ENCODE results near the gene OLR1. TPM values are rescaled to one million over a fixed set of nuclear protein-coding genes. Genes with fewer than 3 reads are reported as not detected.
"Not testable (repeated sequence)": the region's sequence is repeated elsewhere in the genome, so short reads cannot be mapped to it uniquely, and the experiment has no call there.

The OLR1 gene
- total RNA-seq (1.2 TPM), polyA plus RNA-seq (0.27 TPM)

- H3K4me1 ChIP-seq (ENCODE audit: insufficient read depth): no peaks in the 10 kb centered on the region
- no peak for DNase-seq (ENCODE audit: extremely low spot score)
- WGBS: 73% methylated on average over 7 of the region's 7 CpGs
- no peak within 1 kb of the TSS for H3K27ac ChIP-seq (ENCODE audit: low read depth)
- no peaks in the 10 kb centered on the region for H3K36me3 ChIP-seq (ENCODE audit: insufficient read depth)
- H3K4me3 ChIP-seq (ENCODE audit: low read depth, low read length): no peak within 1 kb of the TSS
These were observed at the start of gene OLR1 for GRCh38 chr12:10171973-10172728. Gene OLR1 (minus strand): TSS chr12:10172132. CDS start chr12:10172077, 55 bp downstream.

DNA sequence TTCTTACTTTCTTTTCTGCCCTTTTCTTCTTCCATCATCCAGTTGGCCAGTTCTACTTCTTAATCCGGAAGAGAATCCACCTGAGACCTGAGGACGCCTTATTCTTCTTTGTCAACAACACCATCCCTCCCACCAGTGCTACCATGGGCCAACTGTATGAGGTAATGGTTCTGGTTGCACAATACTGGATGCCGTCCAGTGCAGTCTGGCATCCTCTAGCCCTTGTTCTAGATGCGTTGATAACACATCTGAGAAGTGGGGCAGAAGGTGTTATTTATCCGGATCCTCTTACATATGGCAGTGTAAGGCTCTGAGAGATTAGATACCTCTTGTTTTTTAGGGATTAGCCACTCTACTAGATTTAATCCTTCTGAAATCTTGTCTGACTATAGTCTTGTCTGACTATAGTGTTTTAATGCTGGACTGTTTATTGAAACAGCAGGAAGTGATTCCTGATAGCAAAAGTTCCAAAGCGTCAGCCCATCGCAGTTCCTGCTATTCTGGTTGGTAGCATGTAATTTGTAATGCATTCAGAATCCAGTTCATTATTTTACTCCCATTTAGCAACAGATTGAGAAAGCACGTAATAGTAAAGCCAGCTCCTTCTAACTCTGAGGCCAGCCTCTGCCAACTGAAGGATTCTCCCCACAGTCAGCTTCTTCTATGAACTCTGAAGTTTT, 48.6 kb upstream of the OLR1 start:
- Histone ChIP-seq H3K27ac (ENCODE audit: low read depth) (peak overlapping the region; percentile 46), H3K4me3 (ENCODE audit: low read depth, low read length) (no peak overlapping the region), H3K4me1 (ENCODE audit: insufficient read depth) (no peaks in the 10 kb centered on the region), H3K36me3 (ENCODE audit: insufficient read depth) (peaks cover 4% of the 10 kb centered on the region)
- 41% methylated on average over 8 of the region's 8 CpGs for WGBS
- no peak for DNase-seq (ENCODE audit: extremely low spot score)

- Histone ChIP-seq H3K4me3 (ENCODE audit: low read depth, low read length) (no peak overlapping the region), H3K36me3 (ENCODE audit: insufficient read depth) (peaks cover 4% of the 10 kb centered on the region), H3K4me1 (ENCODE audit: insufficient read depth) (no peaks in the 10 kb centered on the region), H3K27ac (ENCODE audit: low read depth) (no peak overlapping the region)
- DNase-seq (ENCODE audit: extremely low spot score): no peak
- WGBS: 89% methylated on average over 6 of the region's 6 CpGs
These were observed 46.1 kb upstream of the OLR1 start for GRCh38 chr12:10218021-10218420.

DNA sequence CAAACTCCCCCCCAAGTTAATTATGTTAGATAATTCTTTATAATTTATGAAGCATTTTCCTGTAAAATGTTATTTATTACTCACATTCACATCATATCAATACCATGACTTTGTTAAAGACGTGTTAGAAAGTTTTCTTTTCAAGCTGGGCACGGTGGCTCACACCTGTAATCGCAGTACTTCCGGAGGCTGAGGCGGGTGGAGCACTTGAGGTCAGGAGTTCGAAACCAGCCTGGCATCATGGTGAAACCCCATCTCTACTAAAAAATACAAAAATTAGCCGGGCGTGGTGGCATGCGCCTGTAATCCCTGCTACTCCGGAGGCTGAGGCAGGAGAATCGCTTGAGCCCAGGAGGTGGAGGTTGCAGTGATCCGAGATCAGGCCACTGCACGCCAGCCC, 44.0 kb upstream of the OLR1 start:
- not testable (repeated sequence) for H3K4me1 ChIP-seq (ENCODE audit: insufficient read depth); H3K27ac ChIP-seq (ENCODE audit: low read depth)

GRCh38 chr12:10215436-10215835, 43.5 kb upstream of the OLR1 start:
- Histone ChIP-seq H3K27ac (ENCODE audit: low read depth) (no peak overlapping the region), H3K4me1 (ENCODE audit: insufficient read depth) (no peaks in the 10 kb centered on the region), H3K4me3 (ENCODE audit: low read depth, low read length) (peak overlapping the region; percentile 22), H3K36me3 (ENCODE audit: insufficient read depth) (no peaks in the 10 kb centered on the region)
- DNase-seq (ENCODE audit: extremely low spot score): no peak
- WGBS: 75% methylated on average over 2 of the region's 2 CpGs

More for the DNA sequence above, 44.0 kb upstream of the OLR1 start:
- DNase-seq (ENCODE audit: extremely low spot score); H3K4me3 ChIP-seq (ENCODE audit: low read depth, low read length); H3K36me3 ChIP-seq (ENCODE audit: insufficient read depth): not testable (repeated sequence)
- 91% methylated on average over 13 of the region's 13 CpGs for WGBS

DNA sequence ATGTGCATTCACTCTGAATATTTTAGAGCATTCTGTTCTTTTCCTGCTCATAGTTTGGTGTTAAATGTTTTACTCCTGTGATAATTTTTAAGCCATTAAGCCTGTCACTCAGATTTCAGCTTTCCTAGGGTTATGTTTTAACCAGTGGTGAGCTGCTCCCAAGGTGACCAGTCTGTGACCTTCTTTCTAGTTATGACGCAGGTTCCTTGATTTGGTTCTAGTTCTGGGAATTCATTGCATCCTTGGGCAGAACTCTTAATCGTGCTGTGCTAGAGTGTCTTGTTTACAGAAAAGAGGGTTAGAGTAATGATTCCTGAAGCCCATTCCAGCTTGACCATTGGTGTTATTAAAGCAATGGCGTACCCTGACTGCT, 42.9 kb upstream of the OLR1 start:
- 73% methylated on average over 3 of the region's 3 CpGs for WGBS
- no peak for DNase-seq (ENCODE audit: extremely low spot score)
- Histone ChIP-seq H3K4me1 (ENCODE audit: insufficient read depth) (no peaks in the 10 kb centered on the region), H3K4me3 (ENCODE audit: low read depth, low read length) (peak overlapping the region; percentile 55), H3K36me3 (ENCODE audit: insufficient read depth) (no peaks in the 10 kb centered on the region), H3K27ac (ENCODE audit: low read depth) (peak overlapping the region; percentile 98)

- peak overlapping the region; percentile 98 for H3K27ac ChIP-seq (ENCODE audit: low read depth)
- no peaks in the 10 kb centered on the region for H3K36me3 ChIP-seq (ENCODE audit: insufficient read depth)
- DNase-seq (ENCODE audit: extremely low spot score): no peak
- WGBS: 26% methylated on average over 10 of the region's 10 CpGs
- no peaks in the 10 kb centered on the region for H3K4me1 ChIP-seq (ENCODE audit: insufficient read depth)
- H3K4me3 ChIP-seq (ENCODE audit: low read depth, low read length): peak overlapping the region; percentile 55
These were observed 42.4 kb upstream of the OLR1 start for GRCh38 chr12:10214136-10214894.

GRCh38 chr12:10213168-10214135, 41.5 kb upstream of the OLR1 start:
- under 1% methylated on average over 47 of the region's 47 CpGs for WGBS
- DNase-seq (ENCODE audit: extremely low spot score): peak; percentile 55
- H3K27ac ChIP-seq (ENCODE audit: low read depth): peak overlapping the region; percentile 98
- no peaks in the 10 kb centered on the region for H3K36me3 ChIP-seq (ENCODE audit: insufficient read depth)
- peak overlapping the region; percentile 55 for H3K4me3 ChIP-seq (ENCODE audit: low read depth, low read length)
- no peaks in the 10 kb centered on the region for H3K4me1 ChIP-seq (ENCODE audit: insufficient read depth)

- Histone ChIP-seq H3K27ac (ENCODE audit: low read depth) (peak within 1 kb of the TSS; percentile 98), H3K4me3 (ENCODE audit: low read depth, low read length) (peak within 1 kb of the TSS; percentile 55), H3K36me3 (ENCODE audit: insufficient read depth) (no peaks in the 10 kb centered on the region), H3K4me1 (ENCODE audit: insufficient read depth) (no peaks in the 10 kb centered on the region)
- DNase-seq (ENCODE audit: extremely low spot score): peak; percentile 69
- under 1% methylated on average over 35 of the region's 35 CpGs for WGBS
These were observed 40.8 kb upstream of the OLR1 start, which contains the start of gene GABARAPL1 for GRCh38 chr12:10212739-10213131. Gene GABARAPL1 (plus strand): TSS chr12:10212877. CDS start chr12:10213130, 253 bp downstream.

DNA sequence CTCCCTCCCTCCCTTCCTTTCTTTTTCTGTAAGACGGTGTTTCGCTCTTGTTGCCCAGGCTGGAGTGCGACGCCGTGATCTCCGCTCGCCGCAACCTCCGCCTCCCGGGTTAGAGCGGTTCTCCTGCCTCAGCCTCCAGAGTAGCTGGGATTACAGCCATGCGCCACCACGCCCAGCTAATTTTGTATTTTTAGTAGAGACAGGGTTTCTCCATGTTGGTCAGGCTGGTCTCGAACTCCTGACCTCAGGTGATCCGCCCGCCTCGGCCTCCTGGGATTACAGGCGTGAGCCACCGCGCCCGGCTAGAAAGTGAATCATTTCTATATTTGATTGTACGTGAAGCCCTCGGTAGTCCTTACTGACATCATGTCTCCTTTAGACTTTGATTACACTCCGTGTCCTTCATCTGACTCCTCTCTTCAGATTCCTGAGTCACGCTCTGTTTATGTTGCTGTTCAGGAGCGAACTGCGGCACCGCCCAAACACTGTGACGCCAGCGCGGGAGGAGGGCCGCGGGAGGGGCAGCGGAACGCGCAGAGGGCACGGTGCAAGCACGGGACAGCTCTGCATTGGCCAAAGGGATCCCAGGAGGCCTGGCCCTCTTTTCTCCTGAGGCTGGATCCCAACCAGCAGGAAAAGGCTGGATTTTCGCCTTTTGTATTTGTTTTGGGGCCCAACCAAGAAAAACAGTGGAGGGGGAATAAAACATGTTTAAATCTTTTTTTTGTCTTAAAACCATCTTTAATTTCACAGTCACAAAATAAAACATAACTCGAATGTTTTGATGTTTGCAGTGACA, 40.2 kb upstream of the OLR1 start:
- Histone ChIP-seq H3K36me3 (ENCODE audit: insufficient read depth) (no peaks in the 10 kb centered on the region), H3K4me1 (ENCODE audit: insufficient read depth) (no peaks in the 10 kb centered on the region), H3K4me3 (ENCODE audit: low read depth, low read length) (peak overlapping the region; percentile 55), H3K27ac (ENCODE audit: low read depth) (peak overlapping the region; percentile 98)
- peak; percentile 89 for DNase-seq (ENCODE audit: extremely low spot score)
- WGBS: 30% methylated on average over 40 of the region's 40 CpGs

DNA sequence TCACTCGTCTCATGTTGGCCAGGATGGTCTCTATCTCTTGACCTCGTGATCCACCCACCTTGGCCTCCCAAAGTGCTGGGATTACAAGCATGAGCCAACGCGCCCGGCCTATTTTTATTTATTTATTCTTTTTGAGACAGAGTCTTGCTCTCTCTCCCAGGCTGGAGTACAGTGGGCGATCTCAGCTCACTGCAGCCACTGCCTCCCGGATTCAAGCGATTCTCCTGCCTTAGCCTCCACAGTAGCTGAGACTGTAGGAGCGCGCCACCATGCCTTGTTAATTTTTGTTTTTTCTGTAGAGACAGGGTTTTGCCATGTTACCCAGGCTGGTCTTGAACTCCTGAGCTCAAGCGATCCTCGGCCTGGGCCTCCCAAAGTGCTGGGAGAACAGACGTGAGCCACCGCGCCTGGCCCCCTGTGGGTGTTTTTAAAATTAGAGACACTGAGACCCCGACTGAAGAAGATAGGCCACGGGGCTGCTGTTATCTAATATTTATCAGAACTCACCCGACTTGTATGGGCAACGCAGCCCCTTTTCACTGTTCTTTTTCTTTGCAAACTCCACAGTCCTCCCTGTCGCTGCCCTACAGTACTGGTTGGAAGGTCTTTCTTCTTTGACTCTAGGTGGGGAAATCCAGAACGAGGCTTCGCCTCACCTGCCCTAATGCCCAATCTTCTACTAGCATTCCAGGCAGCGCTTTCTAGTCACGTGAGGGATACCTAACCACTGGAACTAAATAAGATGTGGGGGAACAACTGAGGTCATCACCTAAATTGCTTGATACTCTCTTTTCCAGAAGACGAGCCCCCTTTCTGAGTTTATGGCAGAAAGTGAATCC, 39.4 kb upstream of the OLR1 start:
- Histone ChIP-seq H3K36me3 (ENCODE audit: insufficient read depth) (no peaks in the 10 kb centered on the region), H3K4me3 (ENCODE audit: low read depth, low read length) (no peak overlapping the region), H3K4me1 (ENCODE audit: insufficient read depth) (no peaks in the 10 kb centered on the region), H3K27ac (ENCODE audit: low read depth) (no peak overlapping the region)
- 91% methylated on average over 25 of the region's 25 CpGs for WGBS
- no peak for DNase-seq (ENCODE audit: extremely low spot score)
